Neural cell (in vitro differentiated cells): ENCODE data around the gene RAB4B. TPM values are rescaled to one million over a fixed set of nuclear protein-coding genes. Genes with fewer than 3 reads are reported as not detected.
"Not testable (repeated sequence)": the region's sequence is repeated elsewhere in the genome, so short reads cannot be mapped to it uniquely, and the experiment has no call there.

ENCODE experiments used
- H2AFZ ChIP-seq: fragments of 200-600, 300-800 bp; sonication (generic), shearing (Covaris generic); 2 replicates; pipeline ENCODE4 v1.6.0; 2014; ENCODE audit warnings: low read depth, mild to moderate bottlenecking, antibody characterized with exemption, low read length, moderate library complexity
- H3F3A ChIP-seq: fragments of 200-600 bp; shearing (Covaris generic); 2 replicates; pipeline ENCODE4 v1.6.1; 2016; ENCODE audit warnings: mild to moderate bottlenecking, moderate library complexity, mixed read lengths, antibody characterized with exemption, low read length; ENCODE audit not compliant: insufficient read depth, poor library complexity, severe bottlenecking
- H3K27ac ChIP-seq: fragments of 200-600, 300-800 bp; sonication (generic), shearing (Covaris generic); 2 replicates; pipeline ENCODE4 v1.5.1; 2014; ENCODE audit warnings: mild to moderate bottlenecking, low read length, moderate library complexity
- H3K27me3 ChIP-seq: fragments of 300-800, 200-600 bp; sonication (generic), shearing (Covaris generic); 2 replicates; pipeline ENCODE4 v1.6.0; 2014; ENCODE audit warnings: mild to moderate bottlenecking, low read depth, low read length, moderate library complexity; ENCODE audit not compliant: insufficient read depth
- H3K36me3 ChIP-seq: fragments of 300-800, 200-600 bp; sonication (generic), shearing (Covaris generic); 2 replicates; pipeline ENCODE4 v1.5.1; 2014; ENCODE audit warnings: mild to moderate bottlenecking, antibody characterized with exemption, low read length, moderate library complexity; ENCODE audit not compliant: insufficient read depth
- H3K4me2 ChIP-seq: fragments of 300-800, 200-600 bp; sonication (generic), shearing (Covaris generic); 2 replicates; pipeline ENCODE4 v1.6.0; 2014; ENCODE audit warnings: mild to moderate bottlenecking, low read length
- H3K4me3 ChIP-seq: fragments of 300-800, 200-600 bp; sonication (generic), shearing (Covaris generic); 2 replicates; pipeline ENCODE4 v1.5.1; 2014; ENCODE audit warnings: mild to moderate bottlenecking, low read length, moderate library complexity
- H3K79me2 ChIP-seq: fragments of 200-600 bp; shearing (Covaris generic); replicated peaks from 2 replicates; pipeline ENCODE4 v1.6.0; 2014; ENCODE audit warnings: mild to moderate bottlenecking, low read length, moderate library complexity; ENCODE audit not compliant: insufficient read depth
- H3K9ac ChIP-seq: fragments of 300-800, 200-600 bp; sonication (generic), shearing (Covaris generic); 2 replicates; pipeline ENCODE4 v1.6.1; 2016; ENCODE audit warnings: mild to moderate bottlenecking, low read length, mixed read lengths
- H3K9me2 ChIP-seq: fragments of 200-600 bp; shearing (Covaris generic); 2 replicates; pipeline ENCODE4 v1.6.1; 2016; ENCODE audit warnings: mild to moderate bottlenecking, low read length, mixed read lengths; ENCODE audit not compliant: insufficient read depth
- H3K9me3 ChIP-seq: fragments of 200-600, 300-800 bp; sonication (generic), shearing (Covaris generic); 2 replicates; pipeline ENCODE4 v1.6.1; 2016; ENCODE audit warnings: mild to moderate bottlenecking, mixed run types, low read length, moderate library complexity, mixed read lengths
- H4K20me1 ChIP-seq: fragments of 200-600 bp; shearing (Covaris generic); 2 replicates; pipeline ENCODE4 v1.6.1; 2016; ENCODE audit warnings: mild to moderate bottlenecking, mixed run types; ENCODE audit not compliant: insufficient read depth
- EP300 ChIP-seq: fragments of 450-650 bp; conservative IDR thresholded peaks from 2 replicates; pipeline ENCODE4 v1.6.1; 2014; ENCODE audit warnings: antibody characterized with exemption, mild to moderate bottlenecking, moderate library complexity; ENCODE audit not compliant: poor library complexity, severe bottlenecking
- EZH2 ChIP-seq: fragments of 200-600, 300-800 bp; shearing (Covaris generic), sonication (generic); IDR thresholded peaks from 2 replicates; pipeline ENCODE4 v1.6.1; 2014; ENCODE audit warnings: antibody characterized with exemption, low read length, borderline replicate concordance, mild to moderate bottlenecking; ENCODE audit not compliant: insufficient read depth, poor library complexity, severe bottlenecking
- MXI1 ChIP-seq: fragments of 450-650 bp; conservative IDR thresholded peaks from 2 replicates; pipeline ENCODE4 v1.6.1; 2014; ENCODE audit warnings: antibody characterized with exemption, mild to moderate bottlenecking; ENCODE audit not compliant: poor library complexity, severe bottlenecking
- POLR2AphosphoS5 ChIP-seq: IDR thresholded peaks from 2 replicates; pipeline ENCODE4 v1.6.1; 2012
- RAD21 ChIP-seq: fragments of 450-650 bp; conservative IDR thresholded peaks from 2 replicates; pipeline ENCODE4 v1.6.1; 2014; ENCODE audit warnings: antibody characterized with exemption, mild to moderate bottlenecking, moderate library complexity
- SMC3 ChIP-seq: fragments of 450-650 bp; conservative IDR thresholded peaks from 2 replicates; pipeline ENCODE4 v1.6.1; 2014; ENCODE audit warnings: antibody characterized with exemption, mild to moderate bottlenecking, moderate library complexity; ENCODE audit not compliant: poor library complexity
- TAF1 ChIP-seq: IDR thresholded peaks from 2 replicates; pipeline ENCODE4 v1.6.1; 2012; ENCODE audit warnings: low read depth
- polyA plus RNA-seq: library from polyadenylated mRNA; depleted of rRNA; stranded (reverse); fragments of >200 nt; gene quantifications from 2 replicates; pipeline ENCODE4 v1.2.3, GENCODE V29; 2014
- TF ChIP-seq, protein P1 (sequence below): fragments of 450-650 bp; IDR thresholded peaks from 2 replicates; pipeline ENCODE4 v1.5.1; 2014; ENCODE audit warnings: antibody characterized with exemption, mild to moderate bottlenecking, moderate library complexity; ENCODE audit not compliant: poor library complexity, severe bottlenecking
- TF ChIP-seq, protein P2 (sequence below): IDR thresholded peaks from 2 replicates; pipeline ENCODE4 v1.6.1; 2012; ENCODE audit warnings: borderline replicate concordance

RAB4B gene
- polyA plus RNA-seq, 1 donor from 2014 or later = 66.0 TPM

DNA sequence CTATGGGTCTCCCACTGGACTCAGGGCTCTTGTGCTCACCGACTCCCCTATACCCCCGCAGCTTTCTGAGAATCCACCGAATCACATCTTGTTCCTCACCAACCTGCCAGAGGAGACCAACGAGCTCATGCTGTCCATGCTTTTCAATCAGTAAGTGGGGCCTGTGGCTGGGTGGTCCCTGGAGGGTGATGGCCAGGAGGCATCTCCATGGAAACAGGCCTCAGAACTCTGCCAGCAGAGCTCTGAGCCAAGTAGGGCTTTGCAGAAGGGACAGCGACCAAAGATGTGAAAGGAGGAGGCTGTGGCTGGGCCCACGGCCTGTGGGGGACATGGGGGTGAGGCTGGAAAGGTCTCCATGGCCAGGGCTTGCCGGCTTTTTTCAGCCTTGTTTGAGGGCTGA is 14.5 kb upstream of the RAB4B start:
- H4K20me1 ChIP-seq = no peaks in the 10 kb centered on the region
- no peaks in the 10 kb centered on the region for H3K36me3 ChIP-seq
- H3K27ac ChIP-seq = no peak overlapping the region
- no peaks in the 10 kb centered on the region for H3K79me2 ChIP-seq
- H2AFZ ChIP-seq = no peak overlapping the region
- no peak overlapping the region for H3K9ac ChIP-seq
- TF ChIP-seq POLR2AphosphoS5 (no peak), EZH2 (no peak), TAF1 (no peak), RAD21 (no peak), MXI1 (no peak), SMC3 (no peak), EP300 (no peak)
- TF ChIP-seq, protein P1, sequence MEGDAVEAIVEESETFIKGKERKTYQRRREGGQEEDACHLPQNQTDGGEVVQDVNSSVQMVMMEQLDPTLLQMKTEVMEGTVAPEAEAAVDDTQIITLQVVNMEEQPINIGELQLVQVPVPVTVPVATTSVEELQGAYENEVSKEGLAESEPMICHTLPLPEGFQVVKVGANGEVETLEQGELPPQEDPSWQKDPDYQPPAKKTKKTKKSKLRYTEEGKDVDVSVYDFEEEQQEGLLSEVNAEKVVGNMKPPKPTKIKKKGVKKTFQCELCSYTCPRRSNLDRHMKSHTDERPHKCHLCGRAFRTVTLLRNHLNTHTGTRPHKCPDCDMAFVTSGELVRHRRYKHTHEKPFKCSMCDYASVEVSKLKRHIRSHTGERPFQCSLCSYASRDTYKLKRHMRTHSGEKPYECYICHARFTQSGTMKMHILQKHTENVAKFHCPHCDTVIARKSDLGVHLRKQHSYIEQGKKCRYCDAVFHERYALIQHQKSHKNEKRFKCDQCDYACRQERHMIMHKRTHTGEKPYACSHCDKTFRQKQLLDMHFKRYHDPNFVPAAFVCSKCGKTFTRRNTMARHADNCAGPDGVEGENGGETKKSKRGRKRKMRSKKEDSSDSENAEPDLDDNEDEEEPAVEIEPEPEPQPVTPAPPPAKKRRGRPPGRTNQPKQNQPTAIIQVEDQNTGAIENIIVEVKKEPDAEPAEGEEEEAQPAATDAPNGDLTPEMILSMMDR = no peak
- TF ChIP-seq, protein P2, sequence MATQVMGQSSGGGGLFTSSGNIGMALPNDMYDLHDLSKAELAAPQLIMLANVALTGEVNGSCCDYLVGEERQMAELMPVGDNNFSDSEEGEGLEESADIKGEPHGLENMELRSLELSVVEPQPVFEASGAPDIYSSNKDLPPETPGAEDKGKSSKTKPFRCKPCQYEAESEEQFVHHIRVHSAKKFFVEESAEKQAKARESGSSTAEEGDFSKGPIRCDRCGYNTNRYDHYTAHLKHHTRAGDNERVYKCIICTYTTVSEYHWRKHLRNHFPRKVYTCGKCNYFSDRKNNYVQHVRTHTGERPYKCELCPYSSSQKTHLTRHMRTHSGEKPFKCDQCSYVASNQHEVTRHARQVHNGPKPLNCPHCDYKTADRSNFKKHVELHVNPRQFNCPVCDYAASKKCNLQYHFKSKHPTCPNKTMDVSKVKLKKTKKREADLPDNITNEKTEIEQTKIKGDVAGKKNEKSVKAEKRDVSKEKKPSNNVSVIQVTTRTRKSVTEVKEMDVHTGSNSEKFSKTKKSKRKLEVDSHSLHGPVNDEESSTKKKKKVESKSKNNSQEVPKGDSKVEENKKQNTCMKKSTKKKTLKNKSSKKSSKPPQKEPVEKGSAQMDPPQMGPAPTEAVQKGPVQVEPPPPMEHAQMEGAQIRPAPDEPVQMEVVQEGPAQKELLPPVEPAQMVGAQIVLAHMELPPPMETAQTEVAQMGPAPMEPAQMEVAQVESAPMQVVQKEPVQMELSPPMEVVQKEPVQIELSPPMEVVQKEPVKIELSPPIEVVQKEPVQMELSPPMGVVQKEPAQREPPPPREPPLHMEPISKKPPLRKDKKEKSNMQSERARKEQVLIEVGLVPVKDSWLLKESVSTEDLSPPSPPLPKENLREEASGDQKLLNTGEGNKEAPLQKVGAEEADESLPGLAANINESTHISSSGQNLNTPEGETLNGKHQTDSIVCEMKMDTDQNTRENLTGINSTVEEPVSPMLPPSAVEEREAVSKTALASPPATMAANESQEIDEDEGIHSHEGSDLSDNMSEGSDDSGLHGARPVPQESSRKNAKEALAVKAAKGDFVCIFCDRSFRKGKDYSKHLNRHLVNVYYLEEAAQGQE = no peak
- no peak overlapping the region for H3K4me3 ChIP-seq
- H3K27me3 ChIP-seq = no peaks in the 10 kb centered on the region
- no peaks in the 10 kb centered on the region for H3K9me3 ChIP-seq
- no peak overlapping the region for H3K4me2 ChIP-seq
- no peaks in the 10 kb centered on the region for H3F3A ChIP-seq
- no peaks in the 10 kb centered on the region for H3K9me2 ChIP-seq

- H3K27me3 ChIP-seq = no peaks in the 10 kb centered on the region
- H3K27ac ChIP-seq = no peak overlapping the region
- no peak overlapping the region for H2AFZ ChIP-seq
- no peaks in the 10 kb centered on the region for H3K9me2 ChIP-seq
- no peaks in the 10 kb centered on the region for H4K20me1 ChIP-seq
- H3K9ac ChIP-seq = no peak overlapping the region
- no peaks in the 10 kb centered on the region for H3F3A ChIP-seq
- no peak for TF ChIP-seq POLR2AphosphoS5
- TF ChIP-seq EP300 = no peak
- TF ChIP-seq TAF1 = no peak
- TF ChIP-seq MXI1 = no peak
- TF ChIP-seq, protein P2 = no peak
- TF ChIP-seq EZH2 = no peak
- TF ChIP-seq SMC3 = no peak
- TF ChIP-seq RAD21 = no peak
- TF ChIP-seq, protein P1 = no peak
- H3K4me3 ChIP-seq = no peak overlapping the region
- H3K79me2 ChIP-seq = no peaks in the 10 kb centered on the region
- no peak overlapping the region for H3K4me2 ChIP-seq
- H3K36me3 ChIP-seq = no peaks in the 10 kb centered on the region
- no peaks in the 10 kb centered on the region for H3K9me3 ChIP-seq
Observed at GRCh38 chr19:40763963-40764362, 14.1 kb upstream of the RAB4B start.

- H3K79me2 ChIP-seq, H3K36me3 ChIP-seq, H3K9me3 ChIP-seq, H3K27ac ChIP-seq, H4K20me1 ChIP-seq, H3K4me2 ChIP-seq, H3F3A ChIP-seq, H2AFZ ChIP-seq, H3K9ac ChIP-seq, H3K27me3 ChIP-seq, H3K4me3 ChIP-seq, H3K9me2 ChIP-seq: not testable (repeated sequence)
Observed at GRCh38 chr19:40766385-40766784, 11.7 kb upstream of the RAB4B start.
